IPS DF 19.7 (cell line): ENCODE measurements around the gene WFDC1.
"Not testable (repeated sequence)": the region's sequence is repeated elsewhere in the genome, so short reads cannot be mapped to it uniquely, and the experiment has no call there.

Experiments
- DNase-seq: peaks from one replicate; pipeline ENCODE4 v3.0.0-alpha.2; 2013; ENCODE audit warnings: low read depth, low spot score

The WFDC1 gene

GRCh38 chr16:84327926-84328505 lies 33.3 kb downstream of the WFDC1 start:
- DNase-seq: no peak

DNA sequence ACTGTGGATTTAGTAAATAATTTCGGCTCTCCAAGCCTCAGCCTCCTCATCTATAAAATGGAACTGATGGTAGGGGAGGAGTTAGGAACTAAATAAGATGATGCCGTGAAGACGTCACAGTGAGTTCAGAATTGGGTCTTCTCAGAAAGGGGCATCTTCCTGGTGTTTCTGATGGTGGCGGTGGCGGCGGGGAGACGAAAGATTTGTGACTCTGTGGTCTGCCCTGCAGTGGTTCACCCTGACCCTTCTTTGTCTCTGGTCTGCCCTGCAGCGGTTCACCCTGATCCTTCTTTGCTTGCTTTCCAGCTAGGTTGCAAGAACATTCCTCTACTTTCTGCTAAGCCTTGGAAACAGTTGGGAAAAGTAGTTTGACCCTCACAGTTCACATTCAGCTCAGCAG lies 34.3 kb downstream of the WFDC1 start:
- no peak for DNase-seq

- no peak for DNase-seq
Measured at GRCh38 chr16:84329843-84330684, 35.4 kb downstream of the WFDC1 start.

- no peak for DNase-seq
Measured at GRCh38 chr16:84330685-84331050, 36.0 kb downstream of the WFDC1 start.

GRCh38 chr16:84331998-84332780 lies 37.5 kb downstream of the WFDC1 start:
- no peak for DNase-seq

GRCh38 chr16:84332975-84333684 lies 38.5 kb downstream of the WFDC1 start:
- DNase-seq: no peak

- DNase-seq: no peak
Measured at GRCh38 chr16:84334058-84334457, 39.4 kb downstream of the WFDC1 start.

DNA sequence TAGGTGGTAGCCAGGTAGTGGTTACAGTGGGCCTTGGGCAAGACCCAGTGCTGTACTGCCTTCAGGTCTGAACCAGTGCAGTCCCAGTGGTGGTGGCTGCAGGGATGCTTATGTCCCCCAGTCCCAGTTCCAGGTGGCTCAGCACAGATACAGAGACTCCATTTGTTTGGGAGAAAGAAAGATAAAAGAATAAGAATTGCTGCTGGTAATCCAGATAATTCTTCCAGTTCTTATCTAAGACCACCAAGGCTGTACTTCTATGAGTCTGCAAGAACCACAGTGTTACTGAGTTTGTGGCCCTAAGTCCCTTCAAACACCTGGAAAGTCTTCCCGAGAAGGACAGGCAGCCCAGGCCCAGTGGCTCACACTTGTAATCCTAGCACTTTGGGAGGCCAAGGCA lies 39.8 kb downstream of the WFDC1 start:
- DNase-seq: no peak

DNA sequence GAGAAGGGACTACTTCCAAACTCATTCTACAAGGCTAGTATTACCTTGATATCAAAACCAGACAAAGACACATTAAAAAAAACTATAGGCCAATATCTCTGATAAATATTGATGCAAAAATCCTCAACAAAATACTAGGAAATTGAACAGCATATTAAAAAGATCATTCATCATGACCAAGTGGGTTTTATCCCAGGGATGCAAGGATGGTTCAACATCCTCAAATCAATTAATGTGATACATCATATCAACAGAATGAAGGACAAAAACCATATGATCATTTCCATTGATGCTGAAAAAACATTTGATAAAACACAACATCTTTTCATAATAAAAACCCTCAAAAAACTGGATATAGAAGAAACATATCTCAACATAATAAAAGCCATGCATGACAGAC lies 42.6 kb downstream of the WFDC1 start:
- not testable (repeated sequence) for DNase-seq

- DNase-seq: no peak
Measured at GRCh38 chr16:84339311-84339710, 44.6 kb downstream of the WFDC1 start.

GRCh38 chr16:84339766-84340165 lies 45.1 kb downstream of the WFDC1 start:
- DNase-seq: no peak

- no peak for DNase-seq
Measured at GRCh38 chr16:84340325-84341040, 45.8 kb downstream of the WFDC1 start.

DNA sequence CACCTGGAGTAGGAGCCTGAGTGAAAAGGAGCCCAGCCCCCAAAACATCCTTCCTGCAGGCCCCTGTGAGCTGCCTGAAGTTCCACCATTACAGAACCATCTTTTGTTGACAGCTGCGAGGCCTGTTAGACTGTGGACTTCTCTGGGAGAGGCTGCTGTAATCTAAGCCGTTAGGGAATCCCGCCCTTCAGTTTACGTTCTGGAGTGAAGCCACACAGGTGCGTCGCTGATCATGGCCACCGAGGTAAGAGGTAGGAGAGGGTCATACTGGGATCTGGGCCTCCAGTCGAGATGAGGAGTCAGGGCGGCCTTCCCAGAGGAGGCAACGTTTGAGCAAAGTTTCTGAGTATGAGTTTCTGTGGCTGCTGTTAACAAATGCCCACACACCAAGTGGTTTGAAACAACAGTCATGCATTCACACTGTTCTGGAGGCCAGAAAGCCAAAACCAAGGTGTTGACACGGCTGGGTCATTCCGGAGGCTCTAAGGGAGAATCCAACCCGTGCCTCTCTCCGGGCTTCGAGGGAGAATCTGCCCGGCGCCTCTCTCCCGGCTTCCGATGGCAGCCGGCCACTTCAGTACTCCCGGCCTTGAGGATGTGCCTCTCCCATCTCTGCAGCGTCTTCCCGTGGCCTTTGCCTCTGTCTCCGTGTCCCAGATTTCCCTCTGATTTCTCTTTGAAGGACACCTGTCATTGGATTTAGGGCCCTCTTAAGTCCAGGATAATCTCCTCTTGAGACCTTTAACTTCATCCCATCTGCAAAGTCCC lies 47.0 kb downstream of the WFDC1 start:
- DNase-seq: no peak

DNA sequence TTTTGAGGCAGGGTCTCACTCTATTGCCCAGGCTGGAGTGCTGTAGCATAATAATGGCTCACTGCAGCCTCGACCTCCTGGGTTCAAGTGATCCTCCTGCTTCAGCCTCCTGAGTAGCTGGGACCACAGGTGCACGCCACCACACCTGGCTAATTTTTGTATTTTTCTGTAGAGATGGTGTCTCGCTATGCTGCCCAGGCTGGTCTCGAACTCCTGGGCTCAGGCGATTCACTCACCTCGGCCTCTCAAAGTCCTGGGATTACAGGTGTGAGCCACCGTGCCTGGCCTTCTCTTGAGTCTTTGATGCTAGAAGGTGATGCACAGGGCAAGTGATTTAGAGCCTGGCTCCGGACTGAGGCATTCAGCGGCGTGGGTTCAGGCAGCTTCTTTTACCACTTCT lies 49.1 kb downstream of the WFDC1 start:
- DNase-seq: not testable (repeated sequence)

DNA sequence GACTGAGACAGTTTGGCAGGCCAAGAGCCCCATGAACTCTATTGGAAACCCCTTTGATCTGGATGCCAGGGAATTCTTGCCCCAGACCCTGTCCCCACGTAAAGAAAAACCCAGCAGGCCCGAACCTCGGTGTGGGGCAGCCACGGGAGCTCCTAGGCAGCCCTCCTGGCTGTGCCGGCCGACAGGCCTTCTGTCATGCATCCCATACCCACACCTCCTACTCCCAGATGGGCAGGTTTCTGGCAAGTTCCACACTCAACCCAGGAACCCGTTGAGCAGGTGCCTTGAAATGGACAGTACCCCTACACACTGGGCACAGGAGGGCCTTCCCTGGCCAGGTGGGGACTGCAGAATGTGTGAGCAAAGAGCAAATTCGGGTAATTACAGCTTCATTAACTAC lies 50.1 kb downstream of the WFDC1 start:
- no peak for DNase-seq

DNA sequence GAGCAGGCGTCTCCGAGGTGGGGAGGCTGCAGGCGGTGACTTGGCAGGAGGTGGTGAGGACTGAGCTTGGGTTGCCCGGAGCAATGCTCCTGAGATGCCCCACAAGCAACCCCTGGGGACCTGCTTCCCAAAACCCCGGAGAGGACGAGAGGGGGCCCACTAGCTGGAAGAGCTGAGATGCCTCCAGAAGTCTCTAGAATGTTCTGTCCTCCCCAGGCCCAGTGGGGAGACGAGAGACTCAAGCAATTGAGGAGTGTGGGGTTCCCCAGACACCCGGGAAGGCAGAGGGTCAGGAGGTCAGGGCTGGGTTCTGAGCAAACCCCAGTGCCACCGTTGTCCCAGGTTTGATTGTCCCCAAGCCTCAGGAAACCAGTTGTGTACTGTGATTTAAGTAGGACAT lies 52.5 kb downstream of the WFDC1 start:
- DNase-seq: no peak

GRCh38 chr16:84348386-84348888 lies 53.8 kb downstream of the WFDC1 start:
- DNase-seq: no peak

GRCh38 chr16:84349862-84350684 lies 55.4 kb downstream of the WFDC1 start:
- no peak for DNase-seq

DNA sequence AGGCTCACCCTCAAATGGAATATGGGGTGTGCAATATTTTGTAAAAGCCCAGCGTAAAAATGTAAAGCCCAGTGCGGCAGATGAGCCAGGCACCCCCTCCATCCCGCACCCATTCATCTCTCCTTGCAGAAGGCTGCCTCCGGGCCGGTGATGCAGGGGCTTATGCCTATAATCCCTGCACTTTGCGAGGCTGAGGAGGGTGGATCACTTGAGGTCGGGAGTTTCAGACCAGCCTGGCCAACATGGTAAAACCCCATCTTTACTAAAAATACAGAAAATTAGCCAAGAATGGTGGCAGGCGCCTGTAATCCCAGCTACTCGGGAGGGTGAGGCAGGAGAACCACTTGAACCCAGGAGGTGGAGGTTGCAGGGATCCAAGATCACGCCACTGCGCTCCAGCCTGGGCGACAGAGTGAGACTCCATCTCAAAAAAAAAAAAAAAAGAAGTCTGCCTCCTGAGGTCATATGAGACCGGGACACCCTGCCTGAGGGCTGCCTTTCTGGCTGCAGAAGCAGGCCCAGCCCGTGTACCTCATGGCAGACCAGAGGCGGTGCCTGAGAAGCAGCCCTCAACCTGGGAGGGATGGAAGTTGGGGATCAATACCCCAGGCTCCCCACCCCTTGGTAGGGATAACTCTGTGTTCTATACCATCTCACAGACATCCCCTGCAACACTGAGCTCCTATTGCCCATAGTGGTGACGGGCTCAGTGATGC lies 56.2 kb downstream of the WFDC1 start:
- no peak for DNase-seq
